HG03575 (cell line): Measurements from ENCODE around the gene RDH13.
"Not testable (repeated sequence)": the region's sequence is repeated elsewhere in the genome, so short reads cannot be mapped to it uniquely, and the experiment has no call there.

Experiments
- ATAC-seq: cut with Tn5 transposase; IDR thresholded peaks from one replicate; pipeline ENCODE4 v1.9.1; 2021; ENCODE audit not compliant: unreplicated experiment, insufficient number of reproducible peaks, low FRiP score; ENCODE audit errors: extremely low read depth

The RDH13 gene, protein sequence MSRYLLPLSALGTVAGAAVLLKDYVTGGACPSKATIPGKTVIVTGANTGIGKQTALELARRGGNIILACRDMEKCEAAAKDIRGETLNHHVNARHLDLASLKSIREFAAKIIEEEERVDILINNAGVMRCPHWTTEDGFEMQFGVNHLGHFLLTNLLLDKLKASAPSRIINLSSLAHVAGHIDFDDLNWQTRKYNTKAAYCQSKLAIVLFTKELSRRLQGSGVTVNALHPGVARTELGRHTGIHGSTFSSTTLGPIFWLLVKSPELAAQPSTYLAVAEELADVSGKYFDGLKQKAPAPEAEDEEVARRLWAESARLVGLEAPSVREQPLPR

DNA sequence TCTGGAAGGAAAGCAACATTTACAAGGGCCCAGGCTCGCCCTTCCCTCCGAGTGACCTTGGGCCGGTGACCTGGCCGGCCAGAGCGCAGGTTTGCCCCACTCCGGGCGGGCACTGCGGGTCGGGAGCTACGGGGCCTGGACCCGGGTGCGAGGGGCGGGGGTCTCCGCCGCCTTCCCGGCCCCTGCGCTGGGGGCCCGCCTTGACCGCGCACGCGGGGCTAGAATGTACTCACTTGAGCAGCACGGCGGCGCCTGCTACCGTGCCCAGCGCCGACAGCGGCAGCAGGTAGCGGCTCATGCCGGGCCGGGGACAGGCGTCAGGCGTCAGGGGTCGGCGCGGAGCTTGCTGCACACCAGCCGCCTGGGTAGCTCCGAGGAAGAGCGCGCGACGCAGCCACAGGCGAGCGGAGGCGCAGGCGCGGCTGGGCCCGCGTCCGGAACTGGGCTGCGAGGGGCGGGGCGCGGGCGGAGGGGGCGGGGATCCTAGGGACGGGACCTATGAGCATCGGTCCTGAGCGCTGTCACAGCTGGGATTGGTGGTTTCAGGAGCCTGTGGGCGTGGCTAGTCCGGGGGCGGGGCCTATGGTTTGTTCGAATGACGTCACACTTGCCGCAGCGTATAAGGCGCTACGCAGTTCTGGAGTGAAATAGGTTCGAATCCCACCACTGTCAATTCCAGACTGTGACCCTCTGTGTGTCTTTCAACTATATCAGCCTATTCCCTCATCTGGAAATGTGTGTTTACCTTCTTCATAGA is at the start of gene RDH13:
TSS of gene RDH13 (minus strand) at position 414 of the 757 bp plus-strand sequence. CDS start at position 298, 116 bp downstream.
- ATAC-seq, result no peak

DNA sequence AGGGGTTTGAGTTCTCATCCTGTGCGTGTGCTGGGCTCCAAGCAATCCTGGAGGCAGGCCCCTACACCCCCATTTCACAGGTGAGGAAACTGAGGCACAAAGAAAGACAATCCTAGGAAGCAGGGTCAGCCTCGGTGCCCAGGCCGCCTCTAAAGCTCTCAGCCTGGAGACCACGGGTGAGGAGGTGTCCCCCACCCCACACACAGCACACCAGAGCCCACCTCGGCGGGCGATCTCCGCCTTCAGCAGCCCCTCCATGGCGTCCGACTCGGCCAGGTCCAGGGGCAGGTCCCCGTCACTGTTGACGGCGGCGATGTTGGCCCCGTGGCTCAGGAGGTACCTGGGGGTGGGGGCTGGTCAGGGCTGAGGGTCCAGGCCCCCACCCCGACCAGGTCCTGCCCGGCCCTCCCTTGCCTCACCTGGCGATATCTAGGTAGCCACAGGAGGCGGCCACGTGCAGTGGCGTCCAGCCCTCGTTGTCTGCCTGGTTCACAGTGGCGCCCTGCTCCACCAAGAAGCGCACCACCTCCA is 49.4 kb upstream of the RDH13 start:
- no peak for ATAC-seq

DNA sequence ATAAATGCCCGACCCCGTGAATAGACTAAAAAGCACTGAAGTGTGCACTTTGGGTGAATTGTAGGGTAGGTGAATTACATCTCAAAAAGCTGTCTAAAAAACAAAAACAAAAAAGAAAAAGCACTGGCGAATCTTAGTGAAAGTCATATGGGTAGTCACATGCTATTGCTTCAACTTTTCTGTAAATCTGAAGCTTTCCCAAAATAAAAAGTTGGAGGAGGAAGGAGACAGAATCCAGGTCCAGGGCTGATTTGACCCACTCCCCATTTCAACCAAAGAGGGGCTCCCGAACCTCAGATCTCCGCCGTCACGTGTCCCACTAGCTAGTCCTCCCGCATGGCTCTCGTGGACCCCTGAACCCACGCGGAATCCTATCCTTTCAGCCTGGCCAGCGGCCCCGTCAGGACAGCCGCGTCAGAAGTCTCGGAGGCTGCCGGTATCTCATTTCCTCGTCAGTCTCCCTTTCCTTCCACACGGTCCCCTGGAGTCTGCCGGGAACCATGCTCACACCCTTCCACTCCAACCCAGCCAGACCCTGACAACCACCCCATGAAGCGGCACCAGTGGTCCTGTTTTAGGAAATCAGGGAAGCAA is 48.4 kb upstream of the RDH13 start:
- no peak for ATAC-seq

DNA sequence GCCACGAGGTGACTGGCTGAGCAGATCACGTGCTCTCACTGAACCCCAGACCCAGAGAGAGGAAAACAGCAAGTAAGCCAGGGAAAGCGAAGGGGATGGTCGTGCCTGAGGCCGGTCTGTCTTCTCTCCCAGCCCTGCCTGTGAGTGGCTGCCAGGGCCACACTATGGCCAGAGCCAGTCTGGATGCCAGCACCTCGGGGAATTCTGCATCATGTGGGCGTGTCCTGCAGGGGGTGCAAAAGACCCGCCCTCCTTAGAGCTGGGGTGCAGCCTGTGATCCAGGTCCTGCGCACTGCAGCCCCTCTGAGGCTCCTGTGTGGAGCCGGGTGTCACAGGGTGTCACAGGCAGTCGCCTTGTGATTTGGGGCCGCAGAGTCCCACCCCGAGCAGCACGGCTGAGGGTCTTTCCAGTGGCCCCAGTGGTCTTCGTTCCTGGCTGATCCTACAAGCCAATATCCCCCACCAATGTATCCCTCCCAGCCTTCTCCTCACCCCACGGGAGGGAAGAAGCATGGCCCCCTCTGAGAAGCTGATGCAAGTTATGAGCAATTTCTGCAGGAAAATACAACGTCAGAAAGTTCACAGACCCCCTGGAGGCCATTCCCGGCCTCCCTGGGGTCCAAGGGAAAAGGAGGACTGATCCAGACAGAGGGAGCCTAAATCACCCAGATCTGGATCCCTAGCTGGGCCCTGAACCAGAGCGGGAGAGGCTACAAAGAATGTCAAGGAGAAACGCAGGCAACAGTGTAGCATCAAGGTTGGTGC is 46.8 kb upstream of the RDH13 start:
- ATAC-seq, result no peak

DNA sequence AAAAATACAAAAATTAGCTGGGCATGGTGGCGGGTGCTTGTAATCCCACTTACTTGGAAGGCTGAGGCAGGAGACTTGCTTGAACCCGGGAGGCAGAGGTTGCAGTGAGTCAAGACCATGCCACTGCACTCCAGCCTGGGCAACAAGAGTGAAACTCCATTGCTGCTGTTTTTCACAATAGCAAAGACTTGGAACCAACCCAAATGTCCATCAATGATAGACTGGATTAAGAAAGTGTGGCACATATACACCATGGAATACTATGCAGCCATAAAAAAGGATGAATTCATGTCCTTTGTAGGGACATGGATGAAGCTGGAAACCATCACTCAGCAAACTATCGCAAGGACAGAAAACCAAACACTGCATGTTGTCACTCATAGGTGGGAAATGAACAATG is 44.3 kb upstream of the RDH13 start:
- ATAC-seq, result not testable (repeated sequence)

DNA sequence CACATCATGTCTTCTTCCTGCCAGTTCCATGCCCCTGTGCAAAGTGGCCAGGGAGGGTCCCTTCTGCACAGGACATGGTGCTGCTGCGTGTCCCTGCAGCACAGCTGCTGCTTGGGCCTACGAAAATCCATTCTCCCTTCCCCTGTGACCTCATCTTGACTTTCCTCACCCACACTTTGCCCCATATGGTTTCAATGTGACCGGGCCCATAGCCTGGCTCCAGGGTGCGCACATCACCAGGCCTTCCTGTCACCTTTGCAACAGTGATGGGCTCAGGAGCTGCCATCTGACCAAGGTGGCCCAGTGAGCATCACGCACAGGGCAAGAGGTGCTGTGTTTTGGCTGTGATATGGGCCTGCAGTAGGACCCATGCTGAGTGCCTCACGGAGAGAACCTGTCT is 43.6 kb upstream of the RDH13 start:
- ATAC-seq, result no peak

DNA sequence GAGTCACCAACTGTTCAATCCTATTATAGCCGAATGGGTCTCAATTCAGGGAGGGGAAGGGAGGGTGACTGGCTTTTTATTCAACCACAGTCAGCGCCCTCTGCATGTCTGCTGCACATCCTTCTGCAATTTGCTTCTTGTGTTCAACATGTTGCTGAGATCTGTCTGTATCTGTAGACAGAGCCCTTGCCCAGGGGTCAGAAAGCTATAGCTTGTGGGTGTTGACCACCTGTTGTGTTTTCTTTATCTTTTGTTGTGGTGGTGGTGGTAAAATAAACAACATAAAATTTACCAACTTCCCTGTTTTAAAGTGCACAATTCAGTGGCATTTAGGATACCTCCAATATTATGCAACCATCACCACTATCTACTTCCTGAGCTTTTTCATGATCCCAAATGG is 42.3 kb upstream of the RDH13 start:
- ATAC-seq, result no peak

DNA sequence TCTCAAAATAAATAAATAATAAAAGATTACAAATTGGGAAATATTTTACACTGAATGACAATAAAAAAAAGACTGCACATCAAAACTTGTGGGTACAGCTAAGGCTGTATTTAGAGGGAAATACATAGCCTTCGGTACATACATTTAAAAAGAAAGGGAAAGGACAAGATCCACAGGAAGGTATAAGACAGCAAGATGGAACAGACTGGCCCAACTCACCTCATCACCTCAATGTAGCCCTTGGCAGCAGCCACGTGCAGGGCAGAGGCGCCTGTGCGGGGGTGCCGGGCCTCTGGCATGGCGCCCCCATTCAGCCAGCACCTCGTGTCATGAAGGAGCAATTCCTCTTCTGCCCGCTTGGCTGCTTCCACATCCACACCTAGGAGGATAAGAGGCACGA is 40.2 kb upstream of the RDH13 start:
- no peak for ATAC-seq

DNA sequence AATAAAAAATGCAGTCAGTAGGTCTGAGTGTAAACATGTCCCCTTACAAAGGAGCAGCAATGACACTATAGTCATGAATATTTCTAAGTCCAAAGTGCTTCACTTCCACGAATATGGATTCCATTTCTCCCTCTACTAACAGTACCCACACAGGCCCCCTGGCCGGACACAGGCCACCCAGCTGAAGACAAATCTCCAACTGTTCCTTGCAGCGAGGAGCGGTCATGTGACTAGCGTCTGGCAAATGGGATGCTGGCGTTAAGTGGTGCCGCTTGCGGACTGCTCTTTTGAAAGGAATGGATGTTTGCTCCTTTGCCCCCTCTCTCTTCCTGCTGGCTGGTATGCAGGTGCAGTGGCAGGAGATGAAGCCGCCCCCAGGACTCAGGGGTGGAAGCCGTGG is 38.3 kb upstream of the RDH13 start:
- no peak for ATAC-seq

DNA sequence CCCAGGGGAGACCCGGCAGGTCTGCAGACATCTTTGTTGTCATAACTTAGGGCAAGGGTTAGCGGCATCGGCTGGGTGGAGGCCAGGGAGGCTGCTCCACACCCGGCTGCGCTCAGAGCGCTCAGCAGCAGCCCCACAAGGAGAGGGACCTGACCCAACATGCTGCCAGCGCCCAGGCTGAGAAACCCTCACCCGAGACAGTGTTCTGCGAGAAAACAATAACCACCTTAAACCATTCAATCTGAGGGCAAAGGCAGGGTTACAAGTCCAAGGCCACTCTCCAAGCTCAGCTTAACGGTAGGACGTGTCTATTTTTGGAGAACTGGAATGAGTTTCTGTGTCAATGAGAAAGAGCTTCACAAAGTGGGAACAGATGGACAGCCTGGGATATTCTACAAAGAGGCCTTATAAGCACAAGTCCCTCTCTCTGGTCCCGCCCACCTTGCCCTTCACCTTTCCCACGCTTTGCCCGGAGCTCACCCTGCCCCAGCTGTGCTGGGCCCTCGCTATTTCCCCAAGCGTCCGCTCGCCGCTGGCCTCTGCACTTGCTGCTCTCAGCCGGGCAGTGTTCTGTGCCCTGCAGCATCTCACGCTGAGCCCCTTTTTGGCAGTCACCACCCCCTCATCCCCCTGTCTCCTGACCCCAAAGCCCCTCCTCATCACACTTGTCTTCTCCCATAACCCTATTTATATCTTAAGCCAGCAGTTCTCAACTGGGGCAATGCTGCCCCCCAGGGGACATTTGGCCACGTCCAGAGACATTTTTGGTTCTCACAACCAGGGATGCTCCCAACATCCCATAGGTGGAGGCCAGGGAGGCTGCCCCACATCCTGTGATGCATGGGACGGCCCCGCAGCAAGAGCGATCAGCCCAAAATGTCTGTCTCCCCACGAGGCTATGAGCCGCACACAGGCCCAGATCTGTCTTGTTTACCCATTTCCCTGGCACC is 36.9 kb upstream of the RDH13 start:
- no peak for ATAC-seq

DNA sequence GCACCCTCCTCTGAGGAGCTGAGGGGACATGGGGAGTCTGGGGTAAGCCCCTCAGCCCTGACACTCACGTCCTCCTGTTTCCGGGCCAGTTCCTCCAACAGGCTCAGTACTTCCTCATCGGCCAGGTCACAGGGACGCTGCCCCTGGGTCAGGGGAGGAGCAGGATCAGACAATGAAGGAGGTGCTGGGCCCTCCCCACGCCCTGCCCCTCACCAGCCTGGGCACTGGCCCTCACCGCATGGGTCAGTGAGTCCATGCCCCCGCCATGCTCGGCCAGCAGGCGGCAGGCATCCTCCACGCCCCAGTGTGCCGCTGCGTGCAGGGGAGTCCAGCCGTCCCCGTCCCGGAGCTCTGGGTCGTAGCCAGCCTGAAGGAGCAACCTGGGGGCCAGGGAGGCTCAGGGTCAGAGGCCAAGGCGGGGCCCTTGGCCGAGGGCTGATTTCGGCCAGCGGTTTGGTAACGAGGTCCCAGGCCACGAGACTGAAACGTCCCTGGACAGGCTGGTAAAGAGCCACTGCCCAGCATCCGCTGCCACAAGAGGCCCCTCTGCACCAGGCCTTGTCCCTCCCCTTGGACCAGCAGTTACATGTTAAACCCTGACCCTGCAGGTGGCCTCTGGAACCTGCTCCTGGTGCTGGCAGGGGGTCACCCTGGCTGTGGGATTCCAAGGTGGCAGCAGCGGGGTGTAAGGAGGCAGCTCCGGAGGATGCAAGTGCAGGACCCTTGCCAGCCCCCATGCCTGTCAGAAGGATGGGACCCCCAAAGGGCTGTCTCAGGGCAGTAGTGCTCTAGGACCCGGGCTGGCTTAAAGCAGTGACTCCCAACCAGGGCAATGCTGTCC is 36.0 kb upstream of the RDH13 start:
- ATAC-seq, result no peak

DNA sequence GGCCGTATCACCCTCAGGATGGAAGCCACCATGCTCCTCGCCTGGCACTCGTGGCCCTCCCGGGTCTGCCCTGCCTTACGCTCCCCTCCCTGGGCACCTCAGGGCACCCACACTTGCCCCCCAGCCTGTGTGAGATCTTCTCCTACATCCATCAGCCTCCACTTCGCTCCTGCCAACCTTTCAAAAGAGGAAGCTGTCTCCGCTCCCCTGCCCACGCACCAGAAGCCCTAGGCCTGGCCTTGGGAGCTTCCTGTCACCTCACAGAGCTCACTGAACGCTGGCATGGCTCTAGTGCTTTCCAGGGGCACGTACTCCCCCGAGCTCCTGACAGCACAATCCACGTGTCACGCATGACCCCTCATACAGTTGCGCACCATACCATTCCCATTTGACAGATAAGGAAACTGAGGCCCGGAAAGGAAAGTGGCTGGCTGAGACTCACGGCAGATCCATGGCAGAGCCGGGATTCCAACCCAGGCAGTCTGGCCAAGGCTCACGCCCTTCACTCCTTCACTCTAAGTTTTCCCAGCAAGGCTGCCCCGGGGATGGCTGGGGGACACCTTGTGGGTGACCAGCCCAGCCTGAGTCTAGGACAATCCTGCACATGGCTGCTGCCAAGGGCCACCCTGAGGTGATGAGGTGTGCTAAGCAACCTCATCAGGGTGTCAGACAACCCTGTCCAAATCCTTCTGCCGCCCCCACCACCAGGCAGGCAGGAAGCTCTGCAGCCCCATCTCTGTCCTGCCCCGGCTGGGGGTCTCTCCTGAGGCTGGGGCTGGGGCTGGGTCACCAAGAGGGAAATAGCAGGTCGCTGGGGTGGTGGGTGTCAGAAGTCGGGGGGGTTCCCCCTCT is 35.1 kb upstream of the RDH13 start:
- no peak for ATAC-seq

DNA sequence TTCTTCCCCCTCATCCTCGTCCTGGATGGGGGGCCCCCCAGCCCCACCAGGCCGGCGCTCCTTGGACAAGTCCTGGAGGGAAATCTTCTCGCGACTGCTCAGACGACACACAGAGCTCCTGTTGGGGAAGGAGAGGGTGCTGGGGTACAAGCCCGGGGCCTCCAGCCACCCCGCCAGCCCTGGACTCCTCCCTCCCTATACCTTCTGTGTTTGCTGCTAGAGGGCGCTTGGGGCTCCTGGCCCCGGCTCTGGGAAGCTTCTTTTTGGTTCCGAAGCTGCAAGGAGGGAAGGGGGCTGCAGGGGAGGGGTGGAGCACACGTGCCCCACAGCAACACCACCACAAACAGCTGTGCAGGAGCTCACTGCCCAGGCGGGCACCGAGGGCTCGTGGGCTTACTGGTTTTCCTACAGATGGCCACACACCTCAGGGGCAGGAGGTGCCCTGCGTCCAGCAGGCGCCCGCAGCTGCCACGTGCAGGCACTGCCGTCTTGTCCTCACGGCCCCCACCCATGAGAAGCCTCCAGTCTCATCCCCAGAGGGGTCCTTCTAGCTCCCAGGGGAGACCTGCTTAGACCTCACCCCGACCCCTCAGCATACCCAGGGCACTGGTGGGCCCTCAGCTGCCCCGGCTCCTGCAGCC is 33.2 kb upstream of the RDH13 start:
- no peak for ATAC-seq

DNA sequence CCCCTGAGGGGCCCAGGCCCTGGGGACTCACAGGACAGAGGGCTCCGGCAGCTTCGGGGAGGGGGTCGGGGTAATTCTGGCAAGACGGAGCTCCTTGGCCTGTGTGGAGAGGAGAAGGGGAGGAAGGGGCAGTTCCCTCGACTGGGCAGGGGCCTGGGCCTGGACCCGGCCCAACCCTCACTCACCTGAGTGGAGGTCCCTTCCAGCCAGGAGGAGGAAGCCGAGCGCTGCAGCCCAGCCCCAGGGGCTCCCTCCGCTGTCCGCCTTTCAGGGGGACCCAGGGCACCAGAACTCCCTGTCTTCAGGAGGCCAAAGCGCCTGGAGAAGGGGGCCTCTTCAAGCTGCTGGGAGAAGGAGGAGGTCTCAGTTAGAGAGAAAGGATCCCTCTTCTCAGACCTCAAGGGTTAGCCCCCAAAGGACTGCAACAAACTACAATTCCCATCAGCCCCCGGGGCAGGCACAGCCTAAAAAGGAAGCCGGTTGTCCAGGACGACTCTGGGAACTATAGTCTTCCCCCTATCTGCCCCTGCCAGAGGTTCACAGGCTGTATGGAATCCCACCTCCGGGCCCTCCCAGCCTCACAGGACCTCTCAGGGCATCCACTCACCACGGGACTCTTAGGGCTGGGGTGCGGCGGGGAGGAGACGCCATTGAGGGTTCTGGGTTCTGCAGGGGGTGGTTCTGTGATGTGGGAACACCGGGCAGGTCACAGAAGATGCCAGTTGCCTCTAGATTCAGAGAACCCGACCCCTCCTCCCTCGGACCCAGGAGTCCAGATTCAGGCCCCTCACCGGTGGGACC is 32.5 kb upstream of the RDH13 start:
- ATAC-seq, result no peak

DNA sequence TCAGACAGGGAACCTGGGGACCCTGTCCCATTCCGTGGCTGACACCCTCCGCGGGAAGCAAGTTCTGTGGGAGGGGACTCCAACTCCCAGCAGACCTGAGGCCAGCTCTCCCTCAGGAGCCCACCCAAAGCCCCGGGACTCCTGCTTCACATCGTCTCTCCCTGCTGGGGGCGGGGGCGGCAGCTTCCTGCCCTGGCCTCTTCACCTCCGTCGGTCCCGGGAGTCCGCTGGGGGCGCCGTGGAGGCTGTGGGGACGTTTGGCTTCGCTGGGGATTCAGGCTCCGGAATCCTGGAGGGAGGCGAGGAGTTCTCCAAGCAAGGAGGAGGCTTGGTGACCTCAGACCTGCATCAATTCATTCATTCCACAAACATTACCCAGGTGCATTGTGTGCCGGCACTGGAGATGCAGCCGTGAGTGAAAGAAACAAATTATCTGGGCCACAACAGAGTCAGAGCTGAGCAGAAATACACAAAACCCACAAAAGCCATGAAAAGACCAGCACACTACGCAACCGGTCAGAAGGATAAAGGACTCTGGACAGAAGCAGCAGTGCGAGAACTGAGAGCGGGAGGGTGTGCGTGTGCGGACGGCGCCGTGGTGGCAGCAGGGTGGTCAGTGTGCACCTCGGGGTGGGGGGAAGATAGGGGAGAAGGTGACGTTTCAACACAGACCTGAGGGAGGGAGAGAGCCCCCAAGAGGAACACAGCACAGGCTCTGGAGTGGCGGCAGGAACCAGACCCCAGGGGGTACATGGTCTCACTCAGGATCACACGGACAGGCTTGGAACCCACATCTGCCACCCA is 31.7 kb upstream of the RDH13 start:
- no peak for ATAC-seq
